Dermis blood vessel endothelial cell (primary cell): ENCODE results near the gene ZBTB44. TPM values are rescaled to one million over a fixed set of nuclear protein-coding genes. Genes with fewer than 3 reads are reported as not detected.
"Not testable (repeated sequence)": the region's sequence is repeated elsewhere in the genome, so short reads cannot be mapped to it uniquely, and the experiment has no call there.

Experiments
- DNase-seq: peaks from one replicate; pipeline ENCODE4 v3.0.0; 2010
- total RNA-seq: library from RNA; depleted of rRNA; stranded (reverse); fragments of >200 nt; gene quantifications from 2 replicates; pipeline ENCODE4 v1.2.3, GENCODE V29; 2014

Gene ZBTB44
- total RNA-seq, 1 donor from 2014 or later, result 36.4 TPM

DNA sequence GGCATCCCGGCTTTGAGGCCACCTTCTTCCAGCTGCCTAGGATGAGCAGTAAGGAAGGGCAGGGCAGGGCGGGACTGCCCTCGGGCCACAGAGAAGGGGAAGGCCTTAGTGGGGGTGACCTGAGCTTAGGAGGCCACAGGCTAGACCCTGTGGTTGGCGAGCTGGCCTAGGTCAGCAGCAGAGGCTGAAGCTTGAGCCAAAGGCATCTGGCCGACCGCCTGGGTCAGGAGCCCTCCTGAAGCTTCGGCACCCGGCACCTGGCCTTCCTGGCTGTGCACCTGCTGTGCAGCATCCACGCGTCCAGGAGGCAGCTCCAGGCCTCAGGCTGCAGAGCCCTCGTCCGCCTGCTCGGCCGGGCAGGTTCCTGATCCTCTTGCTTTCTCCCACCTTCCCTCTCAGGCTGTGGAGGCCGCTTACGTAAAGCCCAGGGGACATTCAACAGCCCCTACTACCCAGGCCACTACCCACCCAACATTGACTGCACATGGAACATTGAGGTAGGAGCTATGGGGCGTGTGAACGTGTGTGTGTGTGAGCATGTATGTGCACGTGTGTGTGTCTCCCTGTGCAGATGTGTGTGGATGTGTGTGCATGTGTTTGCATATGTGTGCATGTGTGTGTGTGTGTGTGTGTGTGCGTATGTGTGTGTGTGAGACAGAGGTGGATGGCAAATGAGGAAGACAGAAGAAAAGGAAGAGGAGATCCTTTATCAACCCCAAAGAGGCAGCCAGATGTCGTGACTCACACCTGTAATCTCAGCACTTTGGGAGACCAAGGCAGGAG, 120.3 kb downstream of the ZBTB44 start:
- DNase-seq, result no peak

DNA sequence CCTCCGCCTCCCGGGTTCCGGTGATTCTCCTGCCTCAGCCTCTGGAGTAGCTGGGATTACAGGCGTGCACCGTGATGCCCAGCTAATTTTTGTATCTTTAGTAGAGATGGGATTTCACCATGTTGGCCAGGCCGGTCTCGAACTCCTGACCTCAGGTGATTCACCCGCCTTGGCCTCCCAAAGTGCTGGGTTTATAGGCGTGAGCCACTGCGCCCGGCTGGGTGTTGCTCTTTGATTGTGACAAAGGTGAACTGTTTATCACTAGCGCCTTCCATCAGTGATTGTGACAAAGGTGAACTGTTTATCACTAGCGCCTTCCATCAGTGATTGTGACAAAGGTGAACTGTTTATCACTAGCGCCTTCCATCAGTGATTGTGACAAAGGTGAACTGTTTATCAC, 121.2 kb downstream of the ZBTB44 start:
- not testable (repeated sequence) for DNase-seq

GRCh38 chr11:130192845-130193267, 121.9 kb downstream of the ZBTB44 start:
- DNase-seq, result no peak

- DNase-seq, result no peak
These were observed 122.8 kb downstream of the ZBTB44 start for GRCh38 chr11:130191896-130192295.

- no peak for DNase-seq
These were observed 124.3 kb downstream of the ZBTB44 start for GRCh38 chr11:130190371-130190881.

- DNase-seq, result no peak
These were observed 125.1 kb downstream of the ZBTB44 start for GRCh38 chr11:130189492-130190210.

DNA sequence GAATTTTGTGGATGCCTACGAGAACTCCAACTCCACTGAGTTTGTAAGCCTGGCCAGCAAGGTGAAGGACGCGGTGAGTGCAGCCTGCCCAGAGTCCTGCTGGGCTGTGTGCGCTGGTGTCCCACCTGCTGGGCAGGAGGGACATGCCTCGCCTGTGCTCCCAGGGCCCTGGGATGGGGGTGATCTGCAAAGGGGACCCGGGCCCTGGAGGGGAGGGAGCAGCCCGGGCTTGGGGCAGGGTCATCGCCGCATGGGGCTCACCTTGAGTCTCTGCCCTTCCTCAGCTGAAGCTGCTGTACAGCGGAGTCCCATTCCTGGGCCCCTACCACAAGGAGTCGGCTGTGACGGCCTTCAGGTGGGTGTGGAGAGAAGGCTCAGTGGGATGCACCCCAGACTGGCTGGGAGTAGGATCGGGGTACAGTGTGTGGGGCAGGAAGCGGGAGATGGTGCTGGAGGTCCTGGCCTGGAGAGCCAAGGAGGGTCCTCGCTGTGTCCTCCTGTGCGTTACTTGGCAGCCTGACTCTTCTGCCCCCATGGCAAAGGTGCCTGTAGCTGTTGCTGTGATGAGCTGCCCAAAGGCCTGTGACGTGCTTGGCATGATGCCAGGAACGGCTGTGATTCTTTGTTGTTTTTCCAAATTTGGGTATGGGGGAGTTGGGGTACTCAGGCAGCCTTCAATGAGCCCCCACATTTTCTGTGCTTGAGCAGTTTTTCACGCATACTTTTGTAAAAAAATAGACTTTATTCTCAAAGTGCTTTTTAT, 126.0 kb downstream of the ZBTB44 start:
- DNase-seq, result no peak

- DNase-seq, result no peak
These were observed 126.7 kb downstream of the ZBTB44 start for GRCh38 chr11:130188047-130188446.

DNA sequence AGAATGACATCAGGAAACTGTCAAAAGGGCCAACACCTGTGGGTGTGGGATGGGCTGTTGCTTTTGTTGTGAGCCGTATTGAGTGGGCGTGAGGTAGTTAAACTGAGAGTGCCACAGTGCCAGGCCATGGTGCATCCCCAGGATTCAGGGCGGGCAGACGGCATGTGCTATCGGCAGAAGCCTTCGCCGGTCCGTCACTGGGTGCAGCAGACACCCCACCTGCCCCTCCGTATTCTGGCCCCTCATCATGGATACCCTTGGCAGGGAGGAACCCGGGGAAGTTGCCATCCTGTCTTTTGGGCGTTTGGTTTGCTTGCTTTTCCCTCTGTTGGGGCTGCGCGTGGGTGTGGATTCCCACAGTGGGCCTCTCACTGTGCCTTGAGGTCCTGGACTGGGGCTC, 127.6 kb downstream of the ZBTB44 start:
- DNase-seq, result no peak

DNA sequence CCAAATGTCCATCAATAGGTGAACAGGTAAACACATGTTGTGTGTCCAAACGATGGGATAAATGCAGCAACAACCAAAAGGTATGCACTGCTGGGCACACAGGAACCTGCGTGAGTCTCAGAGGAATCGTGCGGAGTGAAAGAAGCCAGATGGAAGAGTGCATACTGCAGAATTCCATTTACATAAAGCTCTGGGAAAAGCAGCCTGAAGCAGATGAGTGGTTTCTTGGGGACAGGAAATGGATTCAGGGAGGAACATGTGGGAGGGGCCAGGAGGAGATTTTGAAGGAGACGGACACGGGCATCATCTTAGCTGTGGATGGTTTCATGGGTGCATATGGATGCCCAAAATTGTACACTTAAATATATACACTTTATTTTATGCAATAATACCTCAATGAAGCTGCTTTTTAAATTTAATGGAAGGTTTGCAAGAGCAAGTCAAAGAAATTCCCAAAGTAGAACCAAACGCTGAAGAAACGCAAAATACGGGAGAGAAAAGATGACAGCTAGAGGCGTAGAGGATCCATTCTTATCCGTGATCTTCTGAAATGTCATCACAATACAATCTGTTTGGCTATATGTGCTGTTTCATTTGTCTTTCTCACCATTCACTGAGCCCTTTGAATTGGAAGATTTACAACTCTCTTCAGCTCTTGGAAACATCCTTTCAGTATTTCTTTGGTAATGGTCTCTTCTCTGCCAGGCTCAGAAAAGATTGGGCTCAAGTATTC, 130.7 kb downstream of the ZBTB44 start:
- DNase-seq, result no peak

GRCh38 chr11:130181295-130182272, 133.1 kb downstream of the ZBTB44 start:
- DNase-seq, result no peak

- DNase-seq, result no peak
These were observed 133.8 kb downstream of the ZBTB44 start for GRCh38 chr11:130180896-130181294.

GRCh38 chr11:130180491-130180890, 134.2 kb downstream of the ZBTB44 start:
- no peak for DNase-seq

GRCh38 chr11:130179396-130180306, 135.1 kb downstream of the ZBTB44 start:
- no peak for DNase-seq

- DNase-seq, result no peak
These were observed 136.0 kb downstream of the ZBTB44 start for GRCh38 chr11:130178441-130179339.

GRCh38 chr11:130177782-130178181, 136.9 kb downstream of the ZBTB44 start:
- DNase-seq, result no peak
